HL-60 (cell line): ENCODE data around the gene LACC1.

Experiments
- DNase-seq, 2 experiments: peaks; one replicate each; pipeline ENCODE4 v3.0.0-alpha.2; 2010 to 2020; ENCODE audit warnings: low read depth in 1 of 2, low spot score in 1 of 2
- H3K27ac ChIP-seq: fragments of 250-450 bp; sonication (Bioruptor Pico); replicated peaks from 2 replicates; pipeline ENCODE4 v1.5.1; 2020; ENCODE audit warnings: mild to moderate bottlenecking, moderate library complexity
- H3K27me3 ChIP-seq: fragments of 250-450 bp; sonication (Bioruptor Pico); 2 replicates; pipeline ENCODE4 v1.5.1; 2021; ENCODE audit warnings: mild to moderate bottlenecking, moderate library complexity; ENCODE audit not compliant: insufficient read depth, poor library complexity, severe bottlenecking
- H3K4me3 ChIP-seq: replicated peaks from 2 replicates; pipeline ENCODE4 v1.5.1; 2011; ENCODE audit warnings: mild to moderate bottlenecking, control low read depth, low read length; ENCODE audit not compliant: insufficient read depth
- CTCF ChIP-seq: IDR thresholded peaks from one replicate; pipeline ENCODE4 v1.5.1; 2011; ENCODE audit warnings: low read length, control low read depth, inconsistent platforms; ENCODE audit not compliant: insufficient read depth
- GABPA ChIP-seq: IDR thresholded peaks from 2 replicates; pipeline ENCODE4 v1.6.1; 2012; ENCODE audit warnings: low read depth
- POLR2AphosphoS5 ChIP-seq: IDR thresholded peaks from 2 replicates; pipeline ENCODE4 v1.6.1; 2012; ENCODE audit warnings: low read depth
- REST ChIP-seq: IDR thresholded peaks from 2 replicates; pipeline ENCODE4 v1.6.1; 2012; ENCODE audit warnings: low read depth; ENCODE audit not compliant: insufficient replicate concordance
- SPI1 ChIP-seq: IDR thresholded peaks from 2 replicates; pipeline ENCODE4 v1.6.1; 2012; ENCODE audit warnings: low read depth, mild to moderate bottlenecking, borderline replicate concordance

The LACC1 gene

GRCh38 chr13:43937839-43938238 is 58.1 kb downstream of the LACC1 start:
- H3K27me3 ChIP-seq: peaks cover 9% of the 10 kb centered on the region
- TF ChIP-seq REST (no peak), POLR2AphosphoS5 (no peak), SPI1 (no peak), GABPA (no peak), CTCF (no peak)
- no peak for DNase-seq
- H3K4me3 ChIP-seq: no peak overlapping the region
- no peak overlapping the region for H3K27ac ChIP-seq

- Histone ChIP-seq H3K27me3 (peaks cover 9% of the 10 kb centered on the region), H3K27ac (no peak overlapping the region), H3K4me3 (no peak overlapping the region)
- no peak for DNase-seq
- TF ChIP-seq REST (no peak), POLR2AphosphoS5 (no peak), SPI1 (no peak), CTCF (no peak), GABPA (no peak)
Observed at GRCh38 chr13:43938449-43938848, 58.7 kb downstream of the LACC1 start.

DNA sequence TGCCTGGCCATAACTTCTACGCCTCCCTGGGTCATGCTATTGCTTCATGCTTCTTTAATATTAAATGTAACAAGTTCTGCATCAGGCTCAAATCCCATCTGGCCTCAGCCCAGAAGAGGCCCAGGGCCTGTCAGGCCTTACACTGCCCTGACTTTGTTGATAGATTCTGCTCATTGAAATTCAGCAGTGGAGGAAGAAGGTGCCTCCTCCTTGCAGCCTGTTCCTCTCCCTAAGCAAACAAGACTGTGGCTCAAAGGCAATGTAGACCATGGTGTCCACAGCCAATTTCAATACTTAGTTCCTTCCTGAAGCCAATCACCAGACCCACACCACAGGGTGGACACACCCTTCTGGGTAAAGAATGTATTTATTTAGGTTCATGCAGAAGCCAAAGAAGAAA is 59.4 kb downstream of the LACC1 start:
- H3K27ac ChIP-seq: no peak overlapping the region
- DNase-seq: no peak
- TF ChIP-seq REST (no peak), SPI1 (no peak), GABPA (no peak), CTCF (no peak), POLR2AphosphoS5 (no peak)

More for the DNA sequence above, 59.4 kb downstream of the LACC1 start:
- Histone ChIP-seq H3K4me3 (no peak overlapping the region), H3K27me3 (peaks cover 11% of the 10 kb centered on the region)
